ENCODE data around the gene NSUN5. TPM values are rescaled to one million over a fixed set of nuclear protein-coding genes. Genes with fewer than 3 reads are reported as not detected.

NSUN5 gene
- total and polyA plus RNA-seq, 8 donors = 6.7 to 97.3 (median 22.4) TPM; not detected in 1

DNA sequence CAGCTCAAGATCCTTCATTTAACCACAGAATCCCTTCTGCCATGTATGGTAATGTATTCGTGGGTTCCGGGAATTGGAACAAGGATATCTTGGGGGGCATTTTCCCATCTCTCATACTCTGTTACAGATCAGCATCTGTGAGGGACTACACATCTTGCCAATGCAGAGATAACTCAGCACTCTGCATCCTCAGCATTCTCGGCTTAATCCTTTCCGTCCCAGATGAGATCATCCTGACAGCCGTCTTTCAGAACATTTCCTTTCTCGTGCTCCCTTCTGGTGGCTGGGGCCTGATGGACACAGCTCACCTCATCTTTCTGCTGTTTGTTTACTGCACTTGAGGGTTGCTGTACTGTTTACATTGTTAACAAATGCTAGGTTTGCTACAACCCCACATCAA is 44.6 kb upstream of the NSUN5 start:
- H3K4me3 ChIP-seq = no peak overlapping the region
- H3K27me3 ChIP-seq = no peaks in the 10 kb centered on the region
- 77 to 91% (median 86%) methylated on average over 6 of the region's 6 CpGs for WGBS, 5 donors
- no peak for TF ChIP-seq CTCF (IDR thresholded peaks at IDR 0.05)
- intact Hi-C loops (cut with DNase I; ENCODE audit: low total_unique reads) = no loop called here
- no peak overlapping the region for H3K27ac ChIP-seq
- H3K36me3 ChIP-seq = no peaks in the 10 kb centered on the region
- H3K9me3 ChIP-seq = peaks cover 0 to 3% (median 0%) of the 10 kb centered on the region in 4 donors
- DNase-seq = no peak
- H3K4me1 ChIP-seq = peaks cover 0 to 10% (median 6%) of the 10 kb centered on the region in 4 donors

- no peaks in the 10 kb centered on the region for H3K27me3 ChIP-seq
- 90 to 98% (median 94%) methylated on average over 3 of the region's 3 CpGs for WGBS, 5 donors
- no peak for TF ChIP-seq EP300 (IDR thresholded peaks at IDR 0.05)
- TF ChIP-seq CTCF (IDR thresholded peaks at IDR 0.05) = no peak
- TF ChIP-seq POLR2A (IDR thresholded peaks at IDR 0.05) = no peak
- TF ChIP-seq POLR2AphosphoS5 (IDR thresholded peaks at IDR 0.05) = no peak
- H3K4me3 ChIP-seq = no peak overlapping the region
- no peaks in the 10 kb centered on the region for H3K36me3 ChIP-seq
- H3K9me3 ChIP-seq = peaks cover 0 to 3% (median 0%) of the 10 kb centered on the region in 4 donors
- peaks cover 0 to 5% (median 1%) of the 10 kb centered on the region in 4 donors for H3K4me1 ChIP-seq
- H3K27ac ChIP-seq = no peak overlapping the region
- intact Hi-C loops (cut with DNase I; ENCODE audit: low total_unique reads) = no loop called here
- no peak for DNase-seq
Measured at GRCh38 chr7:73352784-73353183, 44.2 kb upstream of the NSUN5 start.

DNA sequence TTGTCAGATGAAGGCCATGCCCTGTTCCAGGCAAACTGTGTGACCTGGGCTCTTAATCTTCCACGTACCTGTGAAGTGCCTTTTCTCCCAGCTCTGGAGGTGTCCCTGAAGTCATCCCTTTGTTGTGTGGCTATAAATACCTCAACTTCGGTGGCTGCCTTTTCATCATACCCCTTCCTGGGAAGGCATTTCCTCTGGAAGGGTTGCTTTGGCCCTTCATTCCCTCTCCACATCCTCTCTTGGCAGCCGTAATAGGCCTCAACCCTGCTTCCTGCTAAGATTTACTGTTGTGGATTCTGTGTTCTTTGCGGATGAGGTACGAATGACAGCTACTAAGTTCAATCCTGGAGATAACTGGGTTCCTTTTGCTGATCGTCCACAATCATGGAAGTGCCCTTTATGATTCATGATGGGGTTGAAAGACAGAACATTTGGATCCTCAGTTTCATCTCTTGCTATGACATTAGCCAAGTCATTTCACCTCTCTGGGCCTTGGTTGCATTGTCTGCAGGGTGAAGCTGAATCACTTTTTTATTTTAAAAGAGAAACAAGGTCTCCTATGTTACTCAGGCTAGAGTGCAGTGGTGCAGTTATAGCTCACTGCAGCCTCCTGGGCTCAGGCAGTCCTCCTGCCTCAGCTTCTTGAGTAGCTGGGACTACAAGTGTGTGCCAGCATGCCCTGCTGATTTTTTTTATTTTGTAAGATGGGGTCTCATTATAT is 43.0 kb upstream of the NSUN5 start:
- H3K9me3 ChIP-seq = peaks cover 0 to 3% (median 0%) of the 10 kb centered on the region in 4 donors
- no peak for DNase-seq
- no peaks in the 10 kb centered on the region for H3K36me3 ChIP-seq
- TF ChIP-seq CTCF (IDR thresholded peaks at IDR 0.05) = no peak
- no peak for TF ChIP-seq POLR2A (IDR thresholded peaks at IDR 0.05)
- no peak for TF ChIP-seq EP300 (IDR thresholded peaks at IDR 0.05)
- no peak for TF ChIP-seq POLR2AphosphoS5 (IDR thresholded peaks at IDR 0.05)
- intact Hi-C loops (cut with DNase I; ENCODE audit: low total_unique reads) = no loop called here
- no peak overlapping the region for H3K4me3 ChIP-seq
- H3K4me1 ChIP-seq = no peaks in the 10 kb centered on the region
- no peaks in the 10 kb centered on the region for H3K27me3 ChIP-seq
- WGBS, 5 donors = 66 to 80% (median 72%) methylated on average over 6 of the region's 6 CpGs
- H3K27ac ChIP-seq = no peak overlapping the region

GRCh38 chr7:73350306-73351068 is 41.9 kb upstream of the NSUN5 start:
- no peak for TF ChIP-seq POLR2AphosphoS5 (IDR thresholded peaks at IDR 0.05)
- no peak for TF ChIP-seq CTCF (IDR thresholded peaks at IDR 0.05)
- TF ChIP-seq POLR2A (IDR thresholded peaks at IDR 0.05) = no peak
- no peak for TF ChIP-seq EP300 (IDR thresholded peaks at IDR 0.05)
- no peaks in the 10 kb centered on the region for H3K27me3 ChIP-seq
- no peaks in the 10 kb centered on the region for H3K4me1 ChIP-seq
- peaks cover 0 to 3% (median 0%) of the 10 kb centered on the region in 4 donors for H3K9me3 ChIP-seq
- intact Hi-C loops (cut with DNase I; ENCODE audit: low total_unique reads) = no loop called here
- H3K27ac ChIP-seq = no peak overlapping the region
- no peak for DNase-seq
- WGBS, 5 donors = 70 to 76% (median 72%) methylated on average over 12 of the region's 12 CpGs
- no peak overlapping the region for H3K4me3 ChIP-seq
- H3K36me3 ChIP-seq = no peaks in the 10 kb centered on the region
